ENCODE data around the gene STAT1. TPM values are rescaled to one million over a fixed set of nuclear protein-coding genes. Genes with fewer than 3 reads are reported as not detected.

STAT1 gene
- total and polyA plus RNA-seq, 10 of the 15 experiments (the other 5 are each of a cell fraction or from before 2014, with no cell fraction given), result 81.8 to 398 (median 307) TPM

DNA sequence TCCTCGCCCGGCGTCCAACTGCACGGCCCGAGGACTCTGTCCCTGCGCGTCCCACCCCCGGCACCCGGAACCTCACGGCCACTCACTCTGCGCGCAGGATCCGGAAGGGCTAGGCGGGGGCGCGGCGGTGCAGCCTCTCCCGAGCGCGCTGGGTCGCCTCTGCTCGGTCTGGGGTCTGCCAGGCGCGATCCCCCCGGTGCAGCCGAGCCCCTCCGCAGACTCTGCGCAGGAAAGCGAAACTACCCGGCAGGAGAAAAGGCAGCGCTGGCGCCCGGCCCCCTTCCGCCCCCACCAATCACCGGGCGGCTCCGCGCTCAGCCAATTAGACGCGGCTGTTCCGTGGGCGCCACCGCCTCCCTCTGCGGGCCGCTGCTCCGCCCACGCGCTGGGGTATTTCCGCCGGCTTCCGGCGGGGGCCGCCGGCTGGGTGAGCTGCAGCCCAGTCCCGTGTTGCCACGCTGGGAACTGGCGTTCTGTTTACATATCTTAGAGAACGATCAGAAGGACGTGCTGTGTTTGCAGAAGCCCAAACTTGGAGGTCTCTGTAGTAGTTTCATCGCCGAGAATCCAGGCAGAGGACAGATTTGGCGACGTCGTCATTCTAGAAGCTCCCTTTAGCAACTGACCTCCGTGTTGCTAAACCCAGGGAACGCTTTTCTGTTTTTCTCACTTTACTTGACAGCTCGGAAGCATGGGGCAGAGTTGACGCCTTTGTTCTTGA, at the start of gene STAT1 (continued):
- TF ChIP-seq, protein P1, sequence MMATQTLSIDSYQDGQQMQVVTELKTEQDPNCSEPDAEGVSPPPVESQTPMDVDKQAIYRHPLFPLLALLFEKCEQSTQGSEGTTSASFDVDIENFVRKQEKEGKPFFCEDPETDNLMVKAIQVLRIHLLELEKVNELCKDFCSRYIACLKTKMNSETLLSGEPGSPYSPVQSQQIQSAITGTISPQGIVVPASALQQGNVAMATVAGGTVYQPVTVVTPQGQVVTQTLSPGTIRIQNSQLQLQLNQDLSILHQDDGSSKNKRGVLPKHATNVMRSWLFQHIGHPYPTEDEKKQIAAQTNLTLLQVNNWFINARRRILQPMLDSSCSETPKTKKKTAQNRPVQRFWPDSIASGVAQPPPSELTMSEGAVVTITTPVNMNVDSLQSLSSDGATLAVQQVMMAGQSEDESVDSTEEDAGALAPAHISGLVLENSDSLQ (IDR thresholded peaks at IDR 0.05), result 0 out of 2 replicates have a peak, but pooled peaks have one; percentile 14
- TF ChIP-seq, protein P2, sequence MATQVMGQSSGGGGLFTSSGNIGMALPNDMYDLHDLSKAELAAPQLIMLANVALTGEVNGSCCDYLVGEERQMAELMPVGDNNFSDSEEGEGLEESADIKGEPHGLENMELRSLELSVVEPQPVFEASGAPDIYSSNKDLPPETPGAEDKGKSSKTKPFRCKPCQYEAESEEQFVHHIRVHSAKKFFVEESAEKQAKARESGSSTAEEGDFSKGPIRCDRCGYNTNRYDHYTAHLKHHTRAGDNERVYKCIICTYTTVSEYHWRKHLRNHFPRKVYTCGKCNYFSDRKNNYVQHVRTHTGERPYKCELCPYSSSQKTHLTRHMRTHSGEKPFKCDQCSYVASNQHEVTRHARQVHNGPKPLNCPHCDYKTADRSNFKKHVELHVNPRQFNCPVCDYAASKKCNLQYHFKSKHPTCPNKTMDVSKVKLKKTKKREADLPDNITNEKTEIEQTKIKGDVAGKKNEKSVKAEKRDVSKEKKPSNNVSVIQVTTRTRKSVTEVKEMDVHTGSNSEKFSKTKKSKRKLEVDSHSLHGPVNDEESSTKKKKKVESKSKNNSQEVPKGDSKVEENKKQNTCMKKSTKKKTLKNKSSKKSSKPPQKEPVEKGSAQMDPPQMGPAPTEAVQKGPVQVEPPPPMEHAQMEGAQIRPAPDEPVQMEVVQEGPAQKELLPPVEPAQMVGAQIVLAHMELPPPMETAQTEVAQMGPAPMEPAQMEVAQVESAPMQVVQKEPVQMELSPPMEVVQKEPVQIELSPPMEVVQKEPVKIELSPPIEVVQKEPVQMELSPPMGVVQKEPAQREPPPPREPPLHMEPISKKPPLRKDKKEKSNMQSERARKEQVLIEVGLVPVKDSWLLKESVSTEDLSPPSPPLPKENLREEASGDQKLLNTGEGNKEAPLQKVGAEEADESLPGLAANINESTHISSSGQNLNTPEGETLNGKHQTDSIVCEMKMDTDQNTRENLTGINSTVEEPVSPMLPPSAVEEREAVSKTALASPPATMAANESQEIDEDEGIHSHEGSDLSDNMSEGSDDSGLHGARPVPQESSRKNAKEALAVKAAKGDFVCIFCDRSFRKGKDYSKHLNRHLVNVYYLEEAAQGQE (IDR thresholded peaks at IDR 0.05; ENCODE audit: low read depth, low read length), result peak; percentile 53; the same call in 1 of the 2 replicates
- TF ChIP-seq, protein P3, sequence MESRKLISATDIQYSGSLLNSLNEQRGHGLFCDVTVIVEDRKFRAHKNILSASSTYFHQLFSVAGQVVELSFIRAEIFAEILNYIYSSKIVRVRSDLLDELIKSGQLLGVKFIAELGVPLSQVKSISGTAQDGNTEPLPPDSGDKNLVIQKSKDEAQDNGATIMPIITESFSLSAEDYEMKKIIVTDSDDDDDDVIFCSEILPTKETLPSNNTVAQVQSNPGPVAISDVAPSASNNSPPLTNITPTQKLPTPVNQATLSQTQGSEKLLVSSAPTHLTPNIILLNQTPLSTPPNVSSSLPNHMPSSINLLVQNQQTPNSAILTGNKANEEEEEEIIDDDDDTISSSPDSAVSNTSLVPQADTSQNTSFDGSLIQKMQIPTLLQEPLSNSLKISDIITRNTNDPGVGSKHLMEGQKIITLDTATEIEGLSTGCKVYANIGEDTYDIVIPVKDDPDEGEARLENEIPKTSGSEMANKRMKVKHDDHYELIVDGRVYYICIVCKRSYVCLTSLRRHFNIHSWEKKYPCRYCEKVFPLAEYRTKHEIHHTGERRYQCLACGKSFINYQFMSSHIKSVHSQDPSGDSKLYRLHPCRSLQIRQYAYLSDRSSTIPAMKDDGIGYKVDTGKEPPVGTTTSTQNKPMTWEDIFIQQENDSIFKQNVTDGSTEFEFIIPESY (IDR thresholded peaks at IDR 0.05), result no peak
- TF ChIP-seq JUNB (IDR thresholded peaks at IDR 0.05), result no peak
- peak; percentile 90 for TF ChIP-seq KLF5 (IDR thresholded peaks at IDR 0.05; ENCODE audit: partially characterized antibody)
- peak; percentile 100 for TF ChIP-seq STAT1 (conservative IDR thresholded peaks at IDR 0.05)
- no peak for TF ChIP-seq FOS (IDR thresholded peaks at IDR 0.05; ENCODE audit: borderline replicate concordance, extremely low read depth, insufficient read length)
- TF ChIP-seq, protein P4, sequence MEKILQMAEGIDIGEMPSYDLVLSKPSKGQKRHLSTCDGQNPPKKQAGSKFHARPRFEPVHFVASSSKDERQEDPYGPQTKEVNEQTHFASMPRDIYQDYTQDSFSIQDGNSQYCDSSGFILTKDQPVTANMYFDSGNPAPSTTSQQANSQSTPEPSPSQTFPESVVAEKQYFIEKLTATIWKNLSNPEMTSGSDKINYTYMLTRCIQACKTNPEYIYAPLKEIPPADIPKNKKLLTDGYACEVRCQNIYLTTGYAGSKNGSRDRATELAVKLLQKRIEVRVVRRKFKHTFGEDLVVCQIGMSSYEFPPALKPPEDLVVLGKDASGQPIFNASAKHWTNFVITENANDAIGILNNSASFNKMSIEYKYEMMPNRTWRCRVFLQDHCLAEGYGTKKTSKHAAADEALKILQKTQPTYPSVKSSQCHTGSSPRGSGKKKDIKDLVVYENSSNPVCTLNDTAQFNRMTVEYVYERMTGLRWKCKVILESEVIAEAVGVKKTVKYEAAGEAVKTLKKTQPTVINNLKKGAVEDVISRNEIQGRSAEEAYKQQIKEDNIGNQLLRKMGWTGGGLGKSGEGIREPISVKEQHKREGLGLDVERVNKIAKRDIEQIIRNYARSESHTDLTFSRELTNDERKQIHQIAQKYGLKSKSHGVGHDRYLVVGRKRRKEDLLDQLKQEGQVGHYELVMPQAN (conservative IDR thresholded peaks at IDR 0.05), result peak; percentile 93
- TF ChIP-seq, protein P5, sequence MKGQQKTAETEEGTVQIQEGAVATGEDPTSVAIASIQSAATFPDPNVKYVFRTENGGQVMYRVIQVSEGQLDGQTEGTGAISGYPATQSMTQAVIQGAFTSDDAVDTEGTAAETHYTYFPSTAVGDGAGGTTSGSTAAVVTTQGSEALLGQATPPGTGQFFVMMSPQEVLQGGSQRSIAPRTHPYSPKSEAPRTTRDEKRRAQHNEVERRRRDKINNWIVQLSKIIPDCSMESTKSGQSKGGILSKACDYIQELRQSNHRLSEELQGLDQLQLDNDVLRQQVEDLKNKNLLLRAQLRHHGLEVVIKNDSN (IDR thresholded peaks at IDR 0.05; ENCODE audit: borderline replicate concordance, extremely low read length, insufficient read depth, low read depth, low read length), result peak; percentile 65
- peak; percentile 72 for TF ChIP-seq GABPA (IDR thresholded peaks at IDR 0.05; ENCODE audit: low read depth)
- 0 out of 2 replicates have a peak, but pooled peaks have one; percentile 22 for TF ChIP-seq ESRRA (IDR thresholded peaks at IDR 0.05; ENCODE audit: low read length)
- no peak; the same call in 1 of the 2 replicates for TF ChIP-seq ASH2L (IDR thresholded peaks at IDR 0.05; ENCODE audit: borderline replicate concordance, low read depth)
- no peak for TF ChIP-seq KDM1A (IDR thresholded peaks at IDR 0.05; ENCODE audit: borderline replicate concordance)
- TF ChIP-seq, protein P6, sequence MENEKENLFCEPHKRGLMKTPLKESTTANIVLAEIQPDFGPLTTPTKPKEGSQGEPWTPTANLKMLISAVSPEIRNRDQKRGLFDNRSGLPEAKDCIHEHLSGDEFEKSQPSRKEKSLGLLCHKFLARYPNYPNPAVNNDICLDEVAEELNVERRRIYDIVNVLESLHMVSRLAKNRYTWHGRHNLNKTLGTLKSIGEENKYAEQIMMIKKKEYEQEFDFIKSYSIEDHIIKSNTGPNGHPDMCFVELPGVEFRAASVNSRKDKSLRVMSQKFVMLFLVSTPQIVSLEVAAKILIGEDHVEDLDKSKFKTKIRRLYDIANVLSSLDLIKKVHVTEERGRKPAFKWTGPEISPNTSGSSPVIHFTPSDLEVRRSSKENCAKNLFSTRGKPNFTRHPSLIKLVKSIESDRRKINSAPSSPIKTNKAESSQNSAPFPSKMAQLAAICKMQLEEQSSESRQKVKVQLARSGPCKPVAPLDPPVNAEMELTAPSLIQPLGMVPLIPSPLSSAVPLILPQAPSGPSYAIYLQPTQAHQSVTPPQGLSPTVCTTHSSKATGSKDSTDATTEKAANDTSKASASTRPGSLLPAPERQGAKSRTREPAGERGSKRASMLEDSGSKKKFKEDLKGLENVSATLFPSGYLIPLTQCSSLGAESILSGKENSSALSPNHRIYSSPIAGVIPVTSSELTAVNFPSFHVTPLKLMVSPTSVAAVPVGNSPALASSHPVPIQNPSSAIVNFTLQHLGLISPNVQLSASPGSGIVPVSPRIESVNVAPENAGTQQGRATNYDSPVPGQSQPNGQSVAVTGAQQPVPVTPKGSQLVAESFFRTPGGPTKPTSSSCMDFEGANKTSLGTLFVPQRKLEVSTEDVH (IDR thresholded peaks at IDR 0.05; ENCODE audit: low read depth, partially characterized antibody), result no peak
- TF ChIP-seq CHD2 (IDR thresholded peaks at IDR 0.05; ENCODE audit: borderline replicate concordance, low read depth, low read length), result peak; percentile 85
- peak; percentile 36; the same call in 1 of the 2 replicates for TF ChIP-seq IRF4 (IDR thresholded peaks at IDR 0.05; ENCODE audit: low read depth, low read length)

Measured in GM12878 (cell line).